K562 (cell line): ENCODE data around the gene TAS2R43. TPM values are rescaled to one million over a fixed set of nuclear protein-coding genes. Genes with fewer than 3 reads are reported as not detected.

Experiments
- ATAC-seq: fragments of 200-7000 bp; cut with Tn5 transposase; 3 replicates; pipeline ENCODE4 v1.9.1; 2020; ENCODE audit warnings: moderate library complexity
- BruUV-seq: library from RNA; stranded (reverse); fragments of 400-500 nt; replicated peaks from 2 replicates; lab custom pipeline; 2021; lab: Mats Ljungman, UMichigan
- CTCF ChIA-PET: fragments of 300-600 bp; formaldehyde crosslinking; extraction: SDS; loops from one replicate; lab custom pipeline; 2021; ENCODE audit warnings: low intra/inter-chr PET ratio; lab: Yijun Ruan, JAX
- POLR2A ChIA-PET: fragments of 300-600, 350-650 bp; sonication (Branson Sonifier 250); formaldehyde crosslinking; extraction: SDS; loops from one replicate; lab custom pipeline; 2021; ENCODE audit warnings: antibody characterized with exemption, inconsistent platforms; lab: Yijun Ruan, JAX
- DNase-seq, 4 experiments: peaks; one replicate each; pipeline versions ENCODE4 v3.0.0 to v3.0.0-alpha.2; 2011 to 2018; ENCODE audit warnings: low spot score in 3 of 4, mixed read lengths in 3 of 4; ENCODE audit errors: extremely low read depth in 1 of 4
- FAIRE-seq: peaks from 2 replicates; lab custom pipeline; 2011; peaks lifted over from hg19 to GRCh38; lab: Jason Lieb, UNC
- H2AFZ ChIP-seq: 2 replicates; pipeline ENCODE4 v1.6.0; 2011; ENCODE audit warnings: low read depth, low read length, control low read depth, inconsistent platforms
- H3K27ac ChIP-seq: fragments of 200-600 bp; 3 replicates; pipeline ENCODE4 v1.8.0; 2011; ENCODE audit warnings: low read depth, mild to moderate bottlenecking, control low read depth, inconsistent platforms, low read length, moderate library complexity, mixed read lengths; ENCODE audit errors: extremely low read depth
- H3K27me3 ChIP-seq, 2 experiments: fragments of 300-600 bp in 1 of 2; 2 replicates in 1 of 2; 3 replicates in 1 of 2; pipeline versions ENCODE4 v1.6.0 to v1.8.0; 2011; ENCODE audit warnings: inconsistent platforms in 2 of 2, low read length in 2 of 2, mild to moderate bottlenecking in 1 of 2, mixed read lengths in 1 of 2, moderate library complexity in 1 of 2; ENCODE audit not compliant: control insufficient read depth in 2 of 2, insufficient read depth in 2 of 2
- H3K36me3 ChIP-seq: fragments of 300-600 bp; 3 replicates; pipeline ENCODE4 v1.8.0; 2011; ENCODE audit warnings: mild to moderate bottlenecking, low read length, inconsistent platforms; ENCODE audit not compliant: control insufficient read depth, insufficient read depth
- H3K4me1 ChIP-seq, 2 experiments: fragments of 200-600 bp in 1 of 2; replicated peaks in 1 of 2; 2 replicates in 1 of 2; 3 replicates in 1 of 2; pipeline versions ENCODE4 v1.5.1 to v1.8.0; 2011; ENCODE audit warnings: inconsistent platforms in 2 of 2, low read length in 2 of 2, mild to moderate bottlenecking in 1 of 2, mixed read lengths in 1 of 2, moderate library complexity in 1 of 2; ENCODE audit not compliant: control insufficient read depth in 2 of 2, insufficient read depth in 2 of 2
- H3K4me2 ChIP-seq: 2 replicates; pipeline ENCODE4 v1.6.1; 2011; ENCODE audit warnings: low read length, control low read depth, inconsistent platforms, mixed read lengths; ENCODE audit not compliant: insufficient read depth
- H3K4me3 ChIP-seq: fragments of 200-600 bp; sonication (generic), shearing (Covaris generic); 2 replicates; pipeline ENCODE4 v1.5.1; 2016; ENCODE audit warnings: control low read depth, inconsistent platforms
- H3K79me2 ChIP-seq: fragments of 200-600 bp; 3 replicates; pipeline ENCODE4 v1.8.0; 2011; ENCODE audit warnings: low read length, inconsistent platforms; ENCODE audit not compliant: control insufficient read depth, insufficient read depth
- H3K9ac ChIP-seq, 2 experiments: 2 replicates each; pipeline versions ENCODE4 v1.6.0 to v1.6.1; 2011; ENCODE audit warnings: low read depth in 2 of 2, low read length in 2 of 2, control low read depth in 1 of 2, inconsistent platforms in 1 of 2, mild to moderate bottlenecking in 1 of 2, mixed read lengths in 1 of 2; ENCODE audit not compliant: insufficient read depth in 1 of 2
- H3K9me1 ChIP-seq: one replicate; pipeline ENCODE4 v1.6.0; 2011; ENCODE audit warnings: inconsistent platforms, mild to moderate bottlenecking, low read length, moderate library complexity; ENCODE audit not compliant: control insufficient read depth, insufficient read depth
- H3K9me3 ChIP-seq: replicated peaks from 2 replicates; pipeline ENCODE4 v1.5.1; 2011; ENCODE audit warnings: low read depth, low read length, inconsistent platforms; ENCODE audit not compliant: control insufficient read depth, insufficient read depth
- H4K20me1 ChIP-seq: replicated peaks from 2 replicates; pipeline ENCODE4 v1.6.1; 2011; ENCODE audit warnings: low read length, inconsistent platforms, mixed read lengths; ENCODE audit not compliant: control insufficient read depth, insufficient read depth
- CHD4 ChIP-seq: fragments of 200-600 bp; sonication (generic); IDR thresholded peaks from 3 replicates; pipeline ENCODE4 v1.6.1; 2012; ENCODE audit warnings: low read depth, mild to moderate bottlenecking, mixed read lengths, low read length, inconsistent platforms; ENCODE audit not compliant: insufficient read depth, insufficient replicate concordance, poor library complexity, severe bottlenecking
- CREB3 ChIP-seq: fragments of 450-650 bp; conservative IDR thresholded peaks from 2 replicates; pipeline ENCODE4 v1.6.1; 2016; ENCODE audit warnings: missing genetic modification characterization, low read depth, mild to moderate bottlenecking, missing compliant biosample characterization, moderate library complexity
- ETV6 ChIP-seq, 3 experiments: fragments of 150-350 bp in 1 of 3; sonication (generic) in 1 of 3; formaldehyde crosslinking in 1 of 3; IDR thresholded peaks; 2 replicates each; pipeline versions ENCODE4 v1.6.1 to v1.8.0; 2014 to 2022; ENCODE audit warnings: borderline replicate concordance in 2 of 3, low read depth in 2 of 3, antibody characterized with exemption in 1 of 3, low read length in 1 of 3, mild to moderate bottlenecking in 1 of 3, missing genetic modification reagents in 1 of 3
- FOXK1 ChIP-seq: sonication (generic); formaldehyde crosslinking; IDR thresholded peaks from 2 replicates; pipeline ENCODE4 v1.8.0; 2022; ENCODE audit warnings: missing genetic modification reagents, mild to moderate bottlenecking, borderline replicate concordance
- IRF1 ChIP-seq: sonication (generic); formaldehyde crosslinking; IDR thresholded peaks from 2 replicates; pipeline ENCODE4 v1.8.0; 2022; ENCODE audit warnings: missing genetic modification reagents, mild to moderate bottlenecking, borderline replicate concordance
- NR2F6 ChIP-seq: fragments of 450-650 bp; formaldehyde crosslinking; IDR thresholded peaks from 2 replicates; pipeline ENCODE4 v1.4.0; 2020; ENCODE audit warnings: mild to moderate bottlenecking
- RAD51 ChIP-seq: fragments of 450-650 bp; IDR thresholded peaks from 2 replicates; pipeline ENCODE4 v1.7.1; 2016; ENCODE audit warnings: low read depth, mild to moderate bottlenecking, borderline replicate concordance
- ZNF224 ChIP-seq: sonication (generic); formaldehyde crosslinking; IDR thresholded peaks from 2 replicates; pipeline ENCODE4 v1.8.0; 2022; ENCODE audit warnings: mild to moderate bottlenecking, missing genetic modification reagents
- ZNF324 ChIP-seq: fragments of 250-450 bp; sonication (Bioruptor Pico); IDR thresholded peaks from 2 replicates; pipeline ENCODE4 v1.4.0; 2020; ENCODE audit warnings: mild to moderate bottlenecking
- WGBS: fragments of 100-300 bp; shearing (Covaris generic); methylation state at CpG from one replicate; pipeline ENCODE4 v1.1.6; 2016; ENCODE audit warnings: low coverage, mixed read lengths; ENCODE audit not compliant: insufficient coverage; ENCODE audit errors: missing lambda C conversion rate; 5-methylcytosine and 5-hydroxymethylcytosine counted together
- in situ Hi-C: fragments of 300-500 bp; cut with MboI; formaldehyde crosslinking; loops from 4 replicates; pipeline ENCODE4 v1.15.0; 2018; ENCODE audit warnings: inconsistent platforms, mixed read lengths
- intact Hi-C: fragments of 100-400 bp; cut with micrococcal nuclease; formaldehyde crosslinking; loops from 2 replicates; pipeline ENCODE4 v1.14.2; 2022
- polyA plus RNA-seq, 8 experiments: library from polyadenylated mRNA; depleted of rRNA in 4 of 8; stranded (reverse) in 5 of 8; unstranded in 3 of 8; fragments of >200 nt; fragmentation: Nextera tagmentation in 2 of 8; fragmentation: Illumina TruSeq in 1 of 8; extraction: Ambion mirVana in 2 of 8; extraction: Trizol in 1 of 8; gene quantifications; 2 replicates each; pipeline versions ENCODE4 v1.2.1 to v1.2.3, GENCODE V29; 2011 to 2014; ENCODE audit warnings: inconsistent platforms in 1 of 8, missing spikeins in 1 of 8
- total RNA-seq, 7 experiments: library from RNA; depleted of rRNA in 6 of 7; stranded (reverse); fragments of >200 nt in 6 of 7; fragmentation: Illumina TruSeq in 2 of 7; extraction: Trizol in 2 of 7; gene quantifications; 2 replicates each; pipeline versions ENCODE4 v1.2.1 to v1.2.3, GENCODE V29; 2011 to 2021; ENCODE audit warnings: low replicate concordance in 1 of 7

The TAS2R43 gene
- total and polyA plus RNA-seq, 9 of the 15 experiments (the other 6 are each of a cell fraction or from before 2014, with no cell fraction given), result not detected

- FAIRE-seq, result no peak
- in situ Hi-C loops, result no loop called here
Observed at GRCh38 chr12:11085419-11085818, 6.7 kb downstream of the TAS2R43 start.

More at GRCh38 chr12:11085419-11085818, 6.7 kb downstream of the TAS2R43 start:
- intact Hi-C loops, result no loop called here
- Histone ChIP-seq H3K27ac (no peak overlapping the region), H3K36me3 (no peaks in the 10 kb centered on the region), H3K4me3 (no peak overlapping the region), H3K4me2 (no peak overlapping the region), H3K4me1 (no peaks in the 10 kb centered on the region), H3K9me1 (no peaks in the 10 kb centered on the region), H3K9me3 (no peaks in the 10 kb centered on the region), H3K79me2 (no peaks in the 10 kb centered on the region), H3K9ac (no peak overlapping the region), H2AFZ (no peak overlapping the region), H4K20me1 (no peaks in the 10 kb centered on the region), H3K27me3 (no peaks in the 10 kb centered on the region)
- DNase-seq, result no peak
- ChIA-PET CTCF (no interaction called here), POLR2A (no interaction called here)
- TF ChIP-seq ZNF224 (no peak), ETV6 (IDR thresholded peaks at IDR 0.05; ENCODE audit: borderline replicate concordance in 1 of 2, low read depth in 2 of 2, low read length in 1 of 2) (no peak), ETV6 (CRISPR knock-in tag; IDR thresholded peaks at IDR 0.05; ENCODE audit: borderline replicate concordance) (no peak), IRF1 (no peak), RAD51 (no peak), ZNF324 (no peak), CREB3 (tag) (no peak), FOXK1 (CRISPR knock-in tag) (no peak), CHD4 (no peak), NR2F6 (no peak)
- no TSS peak for BruUV-seq
- no peak for ATAC-seq
- WGBS, result no CpG with 5 or more reads among the region's 3 CpGs
